ENCODE results near the gene SYT11.
A peak's percentile ranks its signal among the peaks of the same experiment; 100 is the strongest.
"Not testable (repeated sequence)": the region's sequence is repeated elsewhere in the genome, so short reads cannot be mapped to it uniquely, and the experiment has no call there.

Gene SYT11

GRCh38 chr1:155860970-155861510 is 1.7 kb downstream of the SYT11 start:
- no peak for DNase-seq (ENCODE audit: low read depth)

- DNase-seq (ENCODE audit: low read depth), result no peak
Measured at GRCh38 chr1:155861896-155862295, 2.5 kb downstream of the SYT11 start.

GRCh38 chr1:155864393-155864792 is 5.0 kb downstream of the SYT11 start:
- DNase-seq (ENCODE audit: low read depth), result no peak

- DNase-seq (ENCODE audit: low read depth), result no peak
Measured at GRCh38 chr1:155867766-155868165, 8.4 kb downstream of the SYT11 start.

- no peak for DNase-seq (ENCODE audit: low read depth)
Measured at GRCh38 chr1:155871390-155871789, 12.0 kb downstream of the SYT11 start.

- DNase-seq (ENCODE audit: low read depth), result no peak
Measured at GRCh38 chr1:155872527-155872926, 13.2 kb downstream of the SYT11 start.

GRCh38 chr1:155873860-155874259 is 14.5 kb downstream of the SYT11 start:
- DNase-seq (ENCODE audit: low read depth), result no peak

GRCh38 chr1:155877945-155878344 is 18.6 kb downstream of the SYT11 start:
- DNase-seq (ENCODE audit: low read depth), result no peak

- no peak for DNase-seq (ENCODE audit: low read depth)
Measured at GRCh38 chr1:155880251-155880650, 20.9 kb downstream of the SYT11 start.

- DNase-seq (ENCODE audit: low read depth), result no peak
Measured at GRCh38 chr1:155880950-155881349, 21.6 kb downstream of the SYT11 start.

- no peak for DNase-seq (ENCODE audit: low read depth)
Measured at GRCh38 chr1:155882235-155882634, 22.9 kb downstream of the SYT11 start.

GRCh38 chr1:155882766-155883165 is 23.4 kb downstream of the SYT11 start:
- no peak for DNase-seq (ENCODE audit: low read depth)

- DNase-seq (ENCODE audit: low read depth), result no peak
Measured at GRCh38 chr1:155884031-155884960, 24.9 kb downstream of the SYT11 start.

GRCh38 chr1:155884982-155885381 is 25.6 kb downstream of the SYT11 start:
- DNase-seq (ENCODE audit: low read depth), result no peak

GRCh38 chr1:155888481-155888880 is 29.1 kb downstream of the SYT11 start:
- no peak for DNase-seq (ENCODE audit: low read depth)

- DNase-seq (ENCODE audit: low read depth), result no peak
Measured at GRCh38 chr1:155889566-155889965, 30.2 kb downstream of the SYT11 start.

GRCh38 chr1:155890251-155890650 is 30.9 kb downstream of the SYT11 start:
- DNase-seq (ENCODE audit: low read depth), result no peak

GRCh38 chr1:155892796-155893195 is 33.4 kb downstream of the SYT11 start:
- no peak for DNase-seq (ENCODE audit: low read depth)

- DNase-seq (ENCODE audit: low read depth), result peak; percentile 71
Measured at GRCh38 chr1:155893389-155894142, 34.2 kb downstream of the SYT11 start.

- DNase-seq (ENCODE audit: low read depth), result not testable (repeated sequence)
Measured at GRCh38 chr1:155895617-155896016, 36.2 kb downstream of the SYT11 start.

- not testable (repeated sequence) for DNase-seq (ENCODE audit: low read depth)
Measured at GRCh38 chr1:155896476-155896875, 37.1 kb downstream of the SYT11 start.

GRCh38 chr1:155897746-155898145 is 38.4 kb downstream of the SYT11 start:
- DNase-seq (ENCODE audit: low read depth), result no peak

GRCh38 chr1:155898888-155899287 is 39.5 kb downstream of the SYT11 start:
- no peak for DNase-seq (ENCODE audit: low read depth)
